GM19193 (cell line): ENCODE data around the gene CLCNKA.

Source experiments
- POLR2A ChIP-seq: IDR thresholded peaks from 4 replicates; pipeline ENCODE4 v1.6.1; 2011; ENCODE audit not compliant: insufficient read depth, insufficient read length; ENCODE audit errors: extremely low read depth

The CLCNKA gene

DNA sequence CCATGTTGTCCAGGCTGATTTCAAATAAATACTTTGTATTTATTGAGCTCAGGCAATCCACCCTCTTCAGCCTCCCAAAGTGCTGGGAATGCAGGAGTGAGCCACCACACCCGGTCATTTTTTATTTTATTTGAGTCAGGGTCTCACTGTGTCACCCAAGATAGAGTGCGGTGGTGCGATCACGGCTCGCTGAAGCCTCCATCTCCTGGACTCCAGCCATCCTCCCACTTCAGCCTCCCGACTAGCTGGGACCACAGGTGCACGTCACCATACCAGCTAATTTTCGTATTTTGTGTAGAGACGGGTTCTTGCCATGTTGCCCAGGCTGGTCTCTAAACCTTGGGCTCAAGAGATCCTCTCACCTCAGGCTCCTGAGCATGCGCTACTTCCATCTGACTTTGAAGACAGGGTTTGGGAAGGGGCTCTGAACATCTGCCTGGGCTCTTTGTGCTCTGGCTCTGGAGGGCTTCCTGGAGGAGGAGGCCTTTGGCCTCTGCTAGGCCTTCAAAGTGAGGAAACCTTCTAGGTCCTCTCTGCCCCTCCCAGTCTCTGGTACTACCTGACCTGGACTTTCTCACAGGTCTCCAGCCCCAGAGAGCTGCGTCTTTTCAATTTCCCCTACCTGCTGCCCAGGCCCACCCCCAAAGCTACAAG is 9.8 kb upstream of the CLCNKA start:
- TF ChIP-seq POLR2A: no peak

- TF ChIP-seq POLR2A: no peak
Observed at GRCh38 chr1:16012590-16013219, 9.1 kb upstream of the CLCNKA start.

DNA sequence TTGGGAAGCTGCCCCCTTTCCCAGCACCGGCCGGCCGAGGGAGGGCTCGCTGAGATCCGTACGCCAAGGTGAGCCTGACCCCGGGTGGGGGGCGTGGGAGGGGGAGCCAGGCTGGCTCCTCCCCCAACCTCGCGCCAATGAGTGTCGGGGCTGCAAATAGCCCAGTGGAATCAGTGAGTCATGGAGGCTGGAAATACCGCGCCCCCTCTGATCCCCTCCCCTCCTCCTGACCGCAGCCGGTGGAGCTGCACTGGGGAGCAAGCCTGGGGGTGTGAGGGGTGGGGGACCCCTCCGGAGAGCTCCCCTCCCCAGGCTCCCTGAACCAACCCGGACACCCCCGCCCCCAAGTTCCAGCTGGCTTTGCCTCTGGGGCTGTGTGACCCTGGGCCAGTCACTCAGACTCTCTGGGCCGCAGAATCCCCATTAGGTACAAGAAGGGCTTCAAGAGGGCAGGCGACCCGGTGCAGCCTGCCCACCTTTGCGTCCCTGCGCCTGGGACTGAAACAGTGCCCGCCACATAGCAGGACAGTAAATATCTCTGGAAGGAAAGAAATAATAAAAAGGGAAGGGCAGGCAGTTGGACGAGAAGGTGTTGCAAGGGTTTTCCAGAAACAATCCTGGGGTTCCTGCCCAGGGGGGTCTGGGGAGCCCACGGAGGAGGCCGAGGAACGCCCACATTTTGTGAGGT is 8.5 kb upstream of the CLCNKA start:
- no peak for TF ChIP-seq POLR2A

GRCh38 chr1:16013908-16014258 is 8.0 kb upstream of the CLCNKA start:
- TF ChIP-seq POLR2A: no peak

DNA sequence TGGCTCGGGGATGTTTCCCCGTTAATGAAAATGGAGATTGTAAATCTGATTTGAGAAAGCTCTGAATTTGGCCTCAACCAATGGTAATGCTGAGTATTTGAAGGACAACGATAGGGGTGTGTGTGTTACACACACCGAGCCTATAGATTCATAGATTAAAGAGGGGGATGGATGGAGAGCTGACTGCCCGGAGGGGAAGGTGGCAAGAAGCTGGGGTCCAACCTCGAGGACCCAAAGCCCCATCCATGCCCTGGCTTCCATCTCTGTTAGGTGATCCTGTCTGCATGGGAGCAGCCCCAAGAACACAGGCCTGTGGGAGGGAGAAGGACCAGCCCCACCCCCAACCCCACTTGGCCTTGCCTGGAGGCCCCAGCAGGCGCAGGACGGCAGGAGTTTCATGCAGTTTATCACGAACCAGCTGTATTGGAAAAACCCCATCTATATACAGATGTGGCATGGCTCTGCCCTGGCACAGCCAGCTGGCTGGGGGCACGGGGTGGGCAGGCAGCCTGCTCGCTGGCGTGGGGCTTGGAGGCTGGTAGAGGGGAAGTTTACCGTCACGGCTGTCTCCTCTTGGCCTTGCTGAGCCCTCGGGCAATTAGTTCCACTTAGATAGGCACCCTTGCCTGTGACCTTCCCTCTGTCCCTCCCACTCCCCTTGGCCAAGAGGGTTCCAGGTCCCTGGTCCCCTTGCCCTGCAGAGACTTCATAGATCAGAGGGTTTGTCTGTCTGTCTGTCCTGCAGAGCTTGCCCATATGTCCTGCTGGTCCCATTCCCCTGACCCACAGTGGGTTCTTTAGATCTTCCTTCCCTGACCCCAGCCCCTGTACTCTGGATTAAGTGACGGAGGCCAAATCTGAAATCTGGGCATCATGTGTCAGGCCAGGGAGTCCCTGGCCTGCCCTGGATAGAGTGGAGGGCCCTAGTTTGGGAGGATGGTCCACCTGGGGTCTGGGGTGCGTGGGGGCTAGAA is 7.0 kb upstream of the CLCNKA start:
- TF ChIP-seq POLR2A: no peak

GRCh38 chr1:16015491-16015890 is 6.3 kb upstream of the CLCNKA start:
- TF ChIP-seq POLR2A: no peak

- TF ChIP-seq POLR2A: no peak
Observed at GRCh38 chr1:16015960-16016901, 5.6 kb upstream of the CLCNKA start.

- no peak for TF ChIP-seq POLR2A
Observed at GRCh38 chr1:16017076-16017460, 4.8 kb upstream of the CLCNKA start.

GRCh38 chr1:16017461-16018303 is 4.2 kb upstream of the CLCNKA start, which contains the start of gene HSPB7:
HSPB7 (minus strand) TSS chr1:16018043; CDS start chr1:16017963, 80 bp downstream.
- TF ChIP-seq POLR2A: no peak

GRCh38 chr1:16018308-16018707 is 3.5 kb upstream of the CLCNKA start:
- no peak for TF ChIP-seq POLR2A

DNA sequence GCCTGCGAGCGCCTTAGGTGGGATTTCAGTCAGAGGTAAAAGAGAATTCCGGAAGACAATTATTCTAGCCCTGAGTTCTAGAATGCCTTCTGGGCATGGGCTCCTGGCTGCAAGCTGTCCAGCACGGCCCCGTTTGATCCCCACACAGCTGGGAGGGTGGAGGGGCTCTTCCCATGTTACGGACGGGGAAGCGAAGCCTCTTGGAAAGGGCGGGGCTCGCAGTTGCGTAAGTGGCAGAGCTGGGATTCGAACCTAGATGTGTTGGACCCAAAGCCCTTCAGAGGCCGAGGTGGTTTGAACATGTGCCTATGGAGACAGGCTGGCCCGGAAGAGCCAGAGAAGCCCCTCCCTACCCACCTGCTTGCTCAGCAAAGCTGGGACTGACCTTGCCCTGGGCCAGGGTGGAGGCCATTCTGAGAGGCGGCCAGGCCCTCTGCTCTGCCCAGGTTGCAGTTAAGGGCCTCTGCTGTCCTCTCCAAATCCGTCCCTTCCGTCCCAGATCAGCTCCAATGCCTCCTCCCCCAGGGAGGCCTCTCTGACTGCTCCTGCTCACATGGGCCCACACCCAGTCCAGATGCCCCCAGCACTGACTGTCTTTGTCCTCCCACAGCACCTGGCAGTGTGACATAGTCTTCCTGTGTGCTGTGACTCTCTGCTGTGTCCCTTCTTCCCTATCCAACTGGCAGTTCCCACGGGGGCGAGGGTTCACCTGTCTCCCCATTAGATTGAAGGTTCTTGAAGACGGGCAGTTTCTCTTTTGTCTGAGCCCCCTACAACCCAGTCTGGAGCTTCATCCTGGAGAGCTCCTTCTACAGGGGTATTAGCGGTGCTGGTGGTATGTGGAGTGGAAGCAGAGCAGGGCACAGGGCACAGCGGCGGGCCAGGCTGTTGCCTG is 2.8 kb upstream of the CLCNKA start:
- TF ChIP-seq POLR2A: no peak

GRCh38 chr1:16019644-16020277 is 2.1 kb upstream of the CLCNKA start:
- TF ChIP-seq POLR2A: no peak

DNA sequence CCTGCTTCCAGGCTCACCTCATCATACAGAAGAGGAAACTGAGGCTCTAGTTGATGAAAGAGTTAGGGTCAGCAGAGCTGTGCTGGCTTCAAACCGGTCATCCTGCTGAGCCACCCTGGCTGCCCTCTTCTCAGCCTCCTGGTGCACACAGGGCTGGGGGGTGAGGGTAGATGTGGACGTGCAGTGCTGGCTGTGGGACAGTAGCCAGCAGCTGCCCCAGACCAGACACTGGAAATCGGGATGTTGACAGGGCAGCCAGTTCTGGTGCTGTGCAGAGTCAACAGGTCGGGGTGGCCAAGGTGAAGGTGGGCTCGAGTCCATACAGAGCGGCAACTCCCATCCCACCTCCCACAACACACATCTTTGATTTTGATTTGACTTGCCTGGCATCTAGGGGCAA is 1.5 kb upstream of the CLCNKA start:
- TF ChIP-seq POLR2A: no peak
